GM21447 (cell line): ENCODE results near the gene MAGEA3.
"Not testable (repeated sequence)": the region's sequence is repeated elsewhere in the genome, so short reads cannot be mapped to it uniquely, and the experiment has no call there.

Experiments used
- ATAC-seq: cut with Tn5 transposase; IDR thresholded peaks from one replicate; pipeline ENCODE4 v1.9.1; 2021; ENCODE audit not compliant: unreplicated experiment

MAGEA3 gene, protein sequence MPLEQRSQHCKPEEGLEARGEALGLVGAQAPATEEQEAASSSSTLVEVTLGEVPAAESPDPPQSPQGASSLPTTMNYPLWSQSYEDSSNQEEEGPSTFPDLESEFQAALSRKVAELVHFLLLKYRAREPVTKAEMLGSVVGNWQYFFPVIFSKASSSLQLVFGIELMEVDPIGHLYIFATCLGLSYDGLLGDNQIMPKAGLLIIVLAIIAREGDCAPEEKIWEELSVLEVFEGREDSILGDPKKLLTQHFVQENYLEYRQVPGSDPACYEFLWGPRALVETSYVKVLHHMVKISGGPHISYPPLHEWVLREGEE

DNA sequence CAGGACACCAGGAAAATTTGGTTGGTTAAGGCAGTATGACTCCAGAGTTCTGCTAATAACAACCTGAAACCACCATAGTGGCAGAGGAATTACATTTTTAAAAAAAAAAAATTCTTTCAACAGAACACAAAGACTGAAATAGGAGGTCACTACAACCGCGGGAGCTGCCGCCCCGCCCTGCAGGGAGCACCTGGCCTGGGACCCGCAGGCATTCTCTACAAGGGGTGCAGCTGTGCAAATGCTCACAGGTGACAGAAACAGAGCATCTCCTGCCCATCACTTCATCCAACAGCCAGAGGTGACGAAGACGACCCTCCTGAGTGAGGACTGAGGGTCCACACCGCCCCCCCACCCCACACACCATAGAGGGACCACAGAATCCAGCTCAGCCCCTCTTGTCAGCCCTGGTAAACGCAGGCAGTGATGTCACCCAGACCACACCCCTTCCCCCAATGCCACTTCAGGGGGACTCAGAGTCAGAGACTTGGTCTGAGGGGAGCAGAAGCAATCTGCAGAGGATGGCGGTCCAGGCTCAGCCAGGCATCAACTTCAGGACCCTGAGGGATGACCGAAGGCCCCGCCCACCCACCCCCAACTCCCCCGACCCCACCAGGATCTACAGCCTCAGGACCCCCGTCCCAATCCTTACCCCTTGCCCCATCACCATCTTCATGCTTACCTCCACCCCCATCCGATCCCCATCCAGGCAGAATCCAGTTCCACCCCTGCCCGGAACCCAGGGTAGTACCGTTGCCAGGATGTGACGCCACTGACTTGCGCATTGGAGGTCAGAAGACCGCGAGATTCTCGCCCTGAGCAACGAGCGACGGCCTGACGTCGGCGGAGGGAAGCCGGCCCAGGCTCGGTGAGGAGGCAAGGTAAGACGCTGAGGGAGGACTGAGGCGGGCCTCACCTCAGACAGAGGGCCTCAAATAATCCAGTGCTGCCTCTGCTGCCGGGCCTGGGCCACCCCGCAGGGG is at the start of gene MAGEA3:
TSS of gene MAGEA3 (plus strand) at position 843 of the 980 bp plus-strand sequence. CDS start 2,039 bp downstream, outside the sequence.
- not testable (repeated sequence) for ATAC-seq

DNA sequence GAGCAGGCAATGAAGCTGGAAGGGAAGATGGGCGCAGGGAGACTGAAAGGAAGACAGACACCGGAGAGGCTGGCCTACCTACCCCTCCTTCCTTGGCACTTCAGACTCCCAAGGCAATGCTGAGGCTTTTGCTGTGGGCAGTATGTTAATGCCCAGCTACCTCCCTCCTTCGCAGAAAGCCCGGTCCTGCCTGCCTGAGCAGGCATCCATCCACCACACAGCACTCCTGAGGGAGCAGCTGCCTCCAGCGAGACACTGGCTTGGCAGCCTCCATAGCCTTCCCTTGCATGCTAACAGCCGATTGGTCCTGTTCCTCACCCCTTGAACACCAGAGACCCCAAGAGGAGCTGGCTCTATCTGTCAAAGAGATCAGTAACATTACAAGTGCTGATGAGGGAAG is 46.5 kb upstream of the MAGEA3 start:
- no peak for ATAC-seq

DNA sequence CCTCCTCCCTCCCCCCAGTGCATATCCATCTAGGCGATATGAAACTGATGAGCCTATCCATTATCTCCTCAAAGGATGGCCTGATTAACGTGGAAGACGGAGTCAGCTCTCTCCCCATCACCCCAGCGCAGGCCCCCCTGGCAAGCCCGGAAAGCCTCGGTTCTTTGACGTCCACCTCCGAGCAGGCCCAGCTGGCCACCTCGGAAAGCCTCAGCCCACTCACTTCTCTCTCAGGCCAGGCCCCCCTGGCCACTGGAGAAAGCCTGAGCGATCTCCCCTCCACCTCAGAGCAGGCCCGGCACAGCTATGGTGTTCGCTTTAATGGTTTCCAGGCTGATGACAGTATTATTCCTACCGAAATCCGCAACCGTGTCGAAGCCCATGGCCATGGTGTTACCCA is 46.1 kb upstream of the MAGEA3 start:
- no peak for ATAC-seq

DNA sequence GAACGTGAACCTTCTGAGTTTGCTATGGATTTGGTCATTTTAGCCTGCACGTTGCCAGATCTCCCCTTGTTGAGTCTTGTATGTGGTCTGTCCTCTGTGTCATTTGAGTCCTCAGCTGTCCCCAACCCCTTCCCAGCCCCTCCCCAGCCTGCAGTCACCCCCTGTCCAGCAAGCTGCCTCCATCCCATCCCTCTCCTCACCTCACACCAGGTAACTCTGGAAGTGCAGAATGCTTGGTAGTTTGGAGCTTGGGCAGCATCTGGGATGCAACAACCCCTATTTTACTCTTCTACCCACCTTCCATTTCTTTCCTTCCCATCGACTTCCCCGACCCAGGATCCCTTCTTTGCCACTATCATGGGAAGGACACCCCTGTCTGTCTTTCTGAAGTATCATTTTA is 42.5 kb upstream of the MAGEA3 start:
- ATAC-seq: no peak

DNA sequence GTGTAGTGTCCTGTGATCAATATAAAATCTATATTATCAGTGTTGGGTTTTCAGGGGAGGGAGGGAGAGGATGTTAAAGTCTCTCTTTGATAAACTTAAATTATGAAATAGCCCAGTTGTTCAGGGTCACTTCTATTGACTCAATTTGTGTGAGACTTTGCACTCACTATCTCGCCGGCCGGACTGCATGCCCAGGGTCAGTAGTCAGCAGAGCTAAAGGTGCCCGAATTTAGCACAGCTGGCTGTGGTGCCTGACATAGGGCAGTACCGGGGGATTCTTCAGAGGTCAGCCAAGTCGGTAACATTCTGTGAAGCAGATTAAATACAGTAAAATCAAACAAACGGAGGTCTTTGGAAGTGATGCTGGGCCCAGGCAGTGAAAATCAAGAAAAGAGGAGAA is 41.7 kb upstream of the MAGEA3 start:
- ATAC-seq: no peak

DNA sequence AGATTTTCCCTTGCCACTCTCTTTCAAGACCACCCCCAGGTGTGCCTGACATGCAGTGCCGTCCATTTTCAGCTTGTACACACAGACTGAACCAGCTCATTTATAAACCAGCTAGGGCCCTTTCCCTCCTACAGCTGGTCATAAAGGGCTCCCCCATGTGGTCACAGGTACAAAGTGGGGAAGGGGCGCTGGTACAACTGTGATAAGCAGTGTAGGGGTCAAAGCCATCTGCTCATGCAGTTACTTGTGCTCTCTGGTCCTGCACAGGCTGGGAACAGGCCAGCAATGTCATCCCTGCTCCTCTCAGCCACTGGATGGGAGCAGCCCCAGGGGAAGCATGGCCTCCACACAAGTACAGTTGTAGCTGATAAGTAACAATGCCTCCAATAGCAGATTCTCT is 40.3 kb upstream of the MAGEA3 start:
- ATAC-seq: no peak

DNA sequence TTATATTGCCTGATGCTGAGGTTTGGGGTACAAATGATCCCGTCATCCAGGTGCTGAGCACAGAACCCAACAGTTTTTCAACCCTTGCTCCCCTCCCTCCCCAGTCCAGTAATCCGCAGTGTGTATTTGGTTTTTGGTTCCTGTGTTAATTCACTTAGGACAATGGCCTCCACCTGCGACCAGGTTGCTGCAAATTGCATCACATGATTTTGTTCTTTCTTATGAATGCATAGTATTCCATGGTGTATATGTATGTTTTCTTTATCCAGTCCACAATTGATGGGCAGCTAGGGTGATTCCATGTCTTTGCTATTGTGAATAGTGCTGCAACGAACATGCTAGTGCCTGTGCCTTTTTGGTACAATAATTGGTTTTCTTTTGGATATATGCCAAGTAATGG is 35.5 kb upstream of the MAGEA3 start:
- ATAC-seq: no peak

DNA sequence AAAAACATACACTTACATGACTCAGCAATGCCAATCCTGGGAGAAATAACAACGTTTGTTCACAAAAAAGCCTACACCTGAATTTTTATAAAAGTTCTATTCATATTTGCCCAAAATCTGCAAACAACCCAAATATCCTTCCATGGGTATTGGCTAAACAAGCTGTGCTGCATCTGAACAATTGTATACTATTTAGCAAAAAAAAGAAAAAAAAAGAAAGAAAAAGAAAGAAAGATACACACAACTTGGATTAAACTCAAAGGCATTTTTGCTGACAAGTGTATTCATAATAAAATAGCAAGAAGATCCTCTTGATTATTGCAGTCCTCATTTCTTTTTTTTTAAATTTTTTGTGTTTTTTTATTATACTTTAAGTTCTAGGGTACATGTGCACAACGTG is 24.5 kb upstream of the MAGEA3 start:
- ATAC-seq: no peak

DNA sequence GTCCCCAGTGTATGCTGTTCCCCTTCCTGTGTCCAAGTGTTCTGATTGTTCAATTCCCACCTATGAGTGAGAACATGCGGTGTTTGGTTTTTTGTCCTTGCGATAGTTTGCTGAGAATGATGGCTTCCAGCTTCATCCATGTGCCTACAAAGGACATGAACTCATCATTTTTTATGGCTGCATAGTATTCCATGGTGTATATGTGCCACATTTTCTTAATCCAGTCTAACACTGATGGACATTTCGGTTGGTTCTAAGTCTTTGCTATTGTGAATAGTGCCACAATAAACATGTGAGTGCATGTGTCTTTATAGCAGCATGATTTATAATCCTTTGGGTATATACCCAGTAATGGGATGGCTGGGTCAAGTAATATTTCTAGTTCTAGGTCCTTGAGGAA is 23.9 kb upstream of the MAGEA3 start:
- ATAC-seq: not testable (repeated sequence)

DNA sequence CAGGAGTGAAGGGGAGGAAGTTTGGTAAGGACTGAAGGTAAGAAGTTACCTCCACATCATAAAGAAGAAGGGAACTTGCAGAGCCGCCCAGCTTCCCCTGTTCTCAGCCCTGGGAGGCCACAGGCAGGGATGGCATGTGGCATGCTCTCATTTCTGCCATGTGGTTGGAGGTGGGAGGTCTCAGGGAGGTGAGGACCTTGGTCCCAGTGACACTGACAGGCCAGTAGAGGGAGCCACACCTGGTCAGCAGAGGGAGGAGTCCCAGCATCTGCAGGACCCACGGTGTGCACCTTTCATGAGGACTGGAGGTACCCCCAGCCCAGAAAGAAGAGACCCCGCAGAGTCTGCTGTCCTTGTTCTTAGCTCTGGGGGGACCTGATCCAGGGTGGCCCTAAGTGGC is 17.6 kb upstream of the MAGEA3 start:
- ATAC-seq: not testable (repeated sequence)

DNA sequence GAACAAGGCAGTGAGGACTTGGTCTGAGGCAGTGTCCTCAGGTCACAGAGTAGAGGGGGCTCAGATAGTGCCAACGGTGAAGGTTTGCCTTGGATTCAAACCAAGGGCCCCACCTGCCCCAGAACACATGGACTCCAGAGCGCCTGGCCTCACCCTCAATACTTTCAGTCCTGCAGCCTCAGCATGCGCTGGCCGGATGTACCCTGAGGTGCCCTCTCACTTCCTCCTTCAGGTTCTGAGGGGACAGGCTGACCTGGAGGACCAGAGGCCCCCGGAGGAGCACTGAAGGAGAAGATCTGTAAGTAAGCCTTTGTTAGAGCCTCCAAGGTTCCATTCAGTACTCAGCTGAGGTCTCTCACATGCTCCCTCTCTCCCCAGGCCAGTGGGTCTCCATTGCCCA is 1.8 kb downstream of the MAGEA3 start:
- ATAC-seq: not testable (repeated sequence)

DNA sequence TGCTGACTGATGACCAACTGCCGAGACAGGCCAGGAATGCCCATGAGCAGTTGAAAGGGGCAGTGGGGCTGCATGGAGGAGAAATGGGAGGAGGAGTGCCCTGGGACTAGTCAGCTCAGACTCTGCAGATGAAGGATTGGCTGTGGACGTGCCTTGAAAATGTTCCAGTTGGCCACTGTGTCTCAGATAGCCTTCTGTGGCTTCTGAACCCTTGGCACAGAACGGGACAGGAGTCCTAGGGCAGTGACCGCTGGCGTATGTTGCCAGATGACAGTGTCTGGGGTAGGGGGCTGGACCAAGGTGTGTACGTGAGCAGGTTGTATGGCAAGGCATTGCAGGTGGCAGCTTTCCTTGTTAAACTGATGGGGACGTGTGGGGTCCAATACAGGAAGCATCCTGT is 7.9 kb downstream of the MAGEA3 start:
- ATAC-seq: not testable (repeated sequence)

DNA sequence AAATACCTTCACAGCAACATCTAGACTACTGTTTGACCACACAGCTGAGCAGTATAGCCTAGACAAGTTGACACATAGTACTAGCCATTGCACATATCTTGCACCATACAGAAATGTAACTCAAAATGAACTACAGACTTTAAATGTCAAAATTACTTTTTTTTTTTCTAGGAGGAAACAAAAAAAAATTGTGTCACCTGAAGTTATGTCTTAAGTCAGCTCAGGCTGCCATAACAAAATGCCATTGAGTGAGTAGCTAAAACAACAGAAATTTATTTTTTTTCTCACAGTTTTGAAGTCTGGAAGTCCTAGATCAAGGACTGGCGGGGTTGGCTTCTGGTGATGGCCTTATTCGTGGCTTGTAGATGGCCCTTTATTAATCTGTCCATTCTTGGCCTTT is 10.6 kb downstream of the MAGEA3 start, which contains the start of gene CSAG2:
TSS of gene CSAG2 (minus strand) at position 101 of the 400 bp plus-strand sequence. CDS start 161 bp downstream, outside the sequence.
- not testable (repeated sequence) for ATAC-seq

DNA sequence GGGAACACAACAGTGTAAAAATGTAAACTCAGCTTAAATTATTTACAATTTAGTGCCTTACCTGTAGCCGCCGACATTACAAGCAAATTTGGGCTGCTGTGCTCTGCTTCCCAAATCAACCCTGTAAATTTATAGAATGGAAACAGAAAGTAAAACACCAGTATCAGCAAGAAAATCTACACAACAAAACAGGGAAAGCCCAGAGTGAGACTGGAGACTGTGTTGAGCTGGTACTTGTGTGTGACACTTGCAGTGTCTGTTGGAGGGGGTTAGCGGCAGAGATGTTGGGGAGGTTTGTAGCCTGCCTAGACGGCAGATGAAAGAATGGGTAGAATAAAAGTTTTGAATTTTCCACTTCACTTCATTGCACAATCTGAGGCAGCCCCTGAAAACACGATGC is 14.6 kb downstream of the MAGEA3 start:
- ATAC-seq: not testable (repeated sequence)

DNA sequence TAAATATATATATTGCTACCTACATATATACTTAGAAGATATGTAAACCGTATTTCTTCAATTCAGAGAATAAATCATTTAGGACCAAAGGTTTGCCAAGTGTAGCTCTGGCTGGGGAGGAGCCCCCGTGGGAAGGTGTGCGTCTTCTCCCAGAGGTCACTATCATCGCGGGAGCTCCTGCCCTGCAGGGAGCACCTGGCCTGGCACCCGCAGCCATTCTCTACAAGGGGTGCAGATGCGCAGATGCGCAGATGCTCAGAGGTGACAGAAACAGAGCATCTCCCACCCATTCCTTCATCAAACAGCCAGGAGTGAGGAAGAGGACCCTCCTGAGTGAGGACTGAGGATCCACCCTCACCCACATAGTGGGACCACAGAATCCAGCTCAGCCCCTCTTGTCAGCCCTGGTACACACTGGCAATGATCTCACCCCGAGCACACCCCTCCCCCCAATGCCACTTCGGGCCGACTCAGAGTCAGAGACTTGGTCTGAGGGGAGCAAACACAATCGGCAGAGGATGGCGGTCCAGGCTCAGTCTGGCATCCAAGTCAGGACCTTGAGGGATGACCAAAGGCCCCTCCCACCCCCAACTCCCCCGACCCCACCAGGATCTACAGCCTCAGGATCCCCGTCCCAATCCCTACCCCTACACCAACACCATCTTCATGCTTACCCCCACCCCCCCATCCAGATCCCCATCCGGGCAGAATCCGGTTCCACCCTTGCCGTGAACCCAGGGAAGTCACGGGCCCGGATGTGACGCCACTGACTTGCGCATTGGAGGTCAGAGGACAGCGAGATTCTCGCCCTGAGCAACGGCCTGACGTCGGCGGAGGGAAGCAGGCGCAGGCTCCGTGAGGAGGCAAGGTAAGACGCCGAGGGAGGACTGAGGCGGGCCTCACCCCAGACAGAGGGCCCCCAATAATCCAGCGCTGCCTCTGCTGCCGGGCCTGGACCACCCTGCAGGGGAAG is 15.5 kb downstream of the MAGEA3 start, which contains the start of gene MAGEA2B:
TSS of gene MAGEA2B (plus strand) at position 814 of the 973 bp plus-strand sequence. CDS start 2,479 bp downstream, outside the sequence.
- not testable (repeated sequence) for ATAC-seq

DNA sequence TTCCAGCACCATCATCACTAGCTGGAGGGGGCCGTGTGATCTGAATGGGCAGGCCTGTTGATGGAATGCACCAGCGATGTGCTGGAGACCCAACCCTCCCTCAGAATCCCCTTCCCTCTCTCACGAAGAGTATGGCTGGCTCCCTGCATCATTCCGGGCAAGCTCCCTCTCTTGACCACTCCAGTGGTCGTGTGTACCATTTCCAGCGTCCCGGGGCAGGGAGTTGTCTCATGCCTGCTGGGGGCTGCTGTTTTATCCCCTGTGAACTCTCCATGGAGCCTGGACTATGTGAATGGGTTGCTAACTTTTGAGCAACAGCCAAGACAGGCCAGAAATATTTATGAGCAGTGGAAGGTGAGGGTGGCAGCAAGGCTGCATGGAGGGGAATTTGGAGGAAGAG is 26.8 kb downstream of the MAGEA3 start:
- no peak for ATAC-seq

DNA sequence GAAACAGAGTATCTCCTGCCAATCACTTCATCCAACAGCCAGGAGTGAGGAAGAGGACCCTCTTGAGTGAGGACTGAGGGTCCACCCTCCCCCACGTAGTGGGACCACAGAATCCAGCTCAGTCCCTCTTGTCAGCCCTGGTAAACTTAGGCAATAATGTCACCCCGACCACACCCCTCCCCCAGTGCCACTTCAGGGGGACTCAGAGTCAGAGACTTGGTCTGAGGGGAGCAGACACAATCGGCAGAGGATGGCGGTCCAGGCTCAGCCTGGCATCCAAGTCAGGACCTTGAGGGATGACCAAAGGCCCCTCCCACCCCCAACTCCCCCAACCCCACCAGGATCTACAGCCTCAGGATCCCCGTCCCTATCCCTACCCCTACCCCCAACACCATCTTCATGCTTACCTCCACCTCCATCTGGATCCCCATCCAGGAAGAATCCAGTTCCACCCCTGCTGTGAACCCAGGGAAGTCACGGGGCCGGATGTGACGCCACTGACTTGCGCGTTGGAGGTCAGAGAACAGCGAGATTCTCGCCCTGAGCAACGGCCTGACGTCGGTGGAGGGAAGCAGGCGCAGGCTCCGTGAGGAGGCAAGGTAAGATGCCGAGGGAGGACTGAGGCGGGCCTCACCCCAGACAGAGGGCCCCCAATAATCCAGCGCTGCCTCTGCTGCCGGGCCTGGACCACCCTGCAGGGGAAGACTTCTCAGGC is 34.8 kb downstream of the MAGEA3 start, which contains the start of the genes CSAG1 and MAGEA12:
TSS of gene CSAG1 (minus strand) at position 461 of the 715 bp plus-strand sequence. CDS start 1,261 bp downstream, outside the sequence.
TSS of gene MAGEA12 (plus strand) at position 497 of the 715 bp plus-strand sequence. CDS start 2,405 bp downstream, outside the sequence.
- no peak for ATAC-seq

DNA sequence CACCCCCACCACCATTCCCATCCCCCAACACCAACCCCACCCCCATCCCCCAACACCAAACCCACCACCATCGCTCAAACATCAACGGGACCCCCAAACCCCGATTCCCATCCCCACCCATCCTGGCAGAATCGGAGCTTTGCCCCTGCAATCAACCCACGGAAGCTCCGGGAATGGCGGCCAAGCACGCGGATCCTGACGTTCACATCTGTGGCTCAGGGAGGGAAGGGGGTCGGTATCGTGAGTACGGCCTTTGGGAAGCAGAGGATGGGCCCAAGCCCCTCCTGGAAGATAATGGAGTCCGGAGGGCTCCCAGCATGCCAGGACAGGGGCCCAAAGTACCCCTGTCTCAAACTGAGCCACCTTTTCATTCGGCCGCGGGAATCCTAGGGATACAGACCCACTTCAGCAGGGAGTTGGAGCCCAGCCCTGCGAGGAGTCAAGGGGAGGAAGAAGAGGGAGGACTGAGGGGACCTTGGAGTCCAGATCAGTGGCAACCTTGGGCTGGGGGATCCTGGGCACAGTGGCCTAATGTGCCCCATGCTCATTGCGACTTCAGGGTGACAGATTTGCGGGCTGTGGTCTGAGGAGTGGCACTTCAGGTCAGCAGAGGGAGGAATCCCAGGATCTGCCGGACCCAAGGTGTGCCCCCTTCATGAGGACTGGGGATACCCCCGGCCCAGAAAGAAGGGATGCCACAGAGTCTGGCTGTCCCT is 35.7 kb downstream of the MAGEA3 start:
- not testable (repeated sequence) for ATAC-seq

DNA sequence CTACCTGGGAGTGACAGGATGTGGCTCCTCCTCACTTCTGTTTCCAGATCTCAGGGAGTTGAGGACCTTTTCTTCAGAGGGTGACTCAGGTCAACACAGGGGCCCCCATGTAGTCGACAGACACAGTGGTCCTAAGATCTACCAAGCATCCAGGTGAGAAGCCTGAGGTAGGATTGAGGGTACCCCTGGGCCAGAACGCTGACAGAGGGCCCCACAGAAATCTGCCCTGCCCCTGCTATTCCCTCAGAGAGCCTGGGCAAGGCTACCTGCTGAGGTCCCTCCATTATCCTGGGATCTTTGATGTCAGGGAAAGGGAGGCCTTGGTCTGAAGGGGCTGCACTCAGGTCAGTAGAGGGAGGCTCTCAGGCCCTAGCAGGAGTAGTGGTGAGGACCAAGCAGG is 36.5 kb downstream of the MAGEA3 start:
- no peak for ATAC-seq
